Gastrocnemius medialis (tissue), 4 donors: ENCODE measurements around the gene FKBP10. TPM values are rescaled to one million over a fixed set of nuclear protein-coding genes. Genes with fewer than 3 reads are reported as not detected.

Experiments used
- ATAC-seq, 2 donors: fragments of 150-250 bp; one replicate each; pipeline ENCODE4 v1.9.1; 2016
- DNase-seq, 2 donors: peaks; one replicate each; pipeline ENCODE4 v3.0.0-alpha.2; 2019
- H3K27ac ChIP-seq, 4 donors: fragments of 200-600 bp; sonication (generic); 1 replicate in 1 of 4; 2 replicates in 3 of 4; pipeline ENCODE4 v1.5.1; 2016 to 2018; ENCODE audit warnings: mild to moderate bottlenecking in 2 of 4, moderate library complexity in 1 of 4
- H3K27me3 ChIP-seq, 3 donors: fragments of 200-600 bp; sonication (generic) in 2 of 3; 1 replicate in 1 of 3; 2 replicates in 2 of 3; pipeline versions ENCODE4 v1.5.1 to v1.6.0; 2016 to 2019; ENCODE audit warnings: mild to moderate bottlenecking in 1 of 3, moderate library complexity in 1 of 3
- H3K36me3 ChIP-seq, 2 donors: fragments of 200-600 bp; sonication (generic) in 1 of 2; one replicate each; pipeline ENCODE4 v1.5.1; 2017 to 2018
- H3K4me1 ChIP-seq, 2 donors: fragments of 200-600 bp; sonication (generic) in 1 of 2; one replicate each; pipeline ENCODE4 v1.5.1; 2016 to 2017; ENCODE audit warnings: mild to moderate bottlenecking in 2 of 2
- H3K4me3 ChIP-seq, 4 donors: fragments of 200-600 bp; sonication (generic) in 3 of 4; 1 replicate in 1 of 4; 2 replicates in 3 of 4; pipeline ENCODE4 v1.5.1; 2016 to 2019; ENCODE audit warnings: mild to moderate bottlenecking in 2 of 4
- H3K9me3 ChIP-seq, 3 donors: fragments of 200-600 bp; sonication (generic) in 2 of 3; 1 replicate in 1 of 3; 2 replicates in 2 of 3; pipeline ENCODE4 v1.5.1; 2016 to 2019
- CTCF ChIP-seq, 5 experiments: fragments of 450-650 bp in 3 of 5; fragments of 200-600 bp in 2 of 5; sonication (generic) in 2 of 5; IDR thresholded peaks in 4 of 5; conservative IDR thresholded peaks in 1 of 5; 1 replicate in 4 of 5; 2 replicates in 1 of 5; pipeline ENCODE4 v1.5.1; 2016 to 2019; ENCODE audit warnings: antibody characterized with exemption in 5 of 5, mild to moderate bottlenecking in 3 of 5, moderate library complexity in 3 of 5
- POLR2A ChIP-seq, 2 donors: fragments of 450-650 bp; IDR thresholded peaks; one replicate each; pipeline ENCODE4 v1.6.1; 2017; ENCODE audit warnings: antibody characterized with exemption in 2 of 2, mild to moderate bottlenecking in 2 of 2, moderate library complexity in 2 of 2
- in situ Hi-C, 4 donors: fragments of 200-750 bp; cut with MboI; loops; one replicate each; pipeline versions ENCODE4 v1.15.0 to v1.8.0; 2017; ENCODE audit warnings: low sequenced_read_pairs in 4 of 4
- intact Hi-C: fragments of 100-400 bp; cut with DNase I; formaldehyde crosslinking; loops from one replicate; pipeline ENCODE4 v1.15.1; 2023; ENCODE audit warnings: low total_unique reads
- total RNA-seq, 4 donors: library from RNA; depleted of rRNA; stranded (reverse); fragments of >200 nt; gene quantifications; one replicate each; pipeline versions ENCODE4 v1.1.0 to v1.2.3, GENCODE V29; 2016

The FKBP10 gene
- total RNA-seq, 4 donors from 2014 or later, result 7.0 to 12.9 (median 9.7) TPM

- peak within 1 kb of the TSS; percentile 51 to 63 (median 58) for H3K27ac ChIP-seq
- H3K9me3 ChIP-seq, result no peaks in the 10 kb centered on the region
- DNase-seq, result peak; percentile 42 to 66
- no peak for TF ChIP-seq POLR2A (IDR thresholded peaks at IDR 0.05)
- peak; percentile 35 to 80 (median 68) for TF ChIP-seq CTCF (IDR thresholded peaks at IDR 0.05 in 4 of 5, conservative IDR thresholded peaks at IDR 0.05 in 1 of 5)
- in situ Hi-C loops, result no loop called here
- H3K4me1 ChIP-seq, result peaks cover 4 to 8% of the 10 kb centered on the region in 2 donors
- H3K4me3 ChIP-seq, result peak within 1 kb of the TSS; percentile 56 to 88 (median 72)
- ATAC-seq, result peak; percentile 79 to 89
- intact Hi-C loops, result loop anchor here (2.0 kb wide), 2 partner anchors 35 to 53 kb away; partner anchors contain the start of gene KLHL11
- H3K36me3 ChIP-seq, result no peaks in the 10 kb centered on the region
- H3K27me3 ChIP-seq, result no peaks in the 10 kb centered on the region
Measured at GRCh38 chr17:41811549-41812380, 1.0 kb upstream of the FKBP10 start, which contains the start of gene P3H4. Gene P3H4, minus strand, starts transcription at chr17:41811949. Its CDS starts 34 bp downstream, at chr17:41811915.

- Histone ChIP-seq H3K36me3 (no peaks in the 10 kb centered on the region), H3K27me3 (no peaks in the 10 kb centered on the region), H3K27ac (peak overlapping the region; percentile 42 to 59 (median 48)), H3K4me3 (peak overlapping the region; percentile 56 to 88 (median 72)), H3K9me3 (no peaks in the 10 kb centered on the region), H3K4me1 (peaks cover 4 to 8% of the 10 kb centered on the region in 2 donors)
- DNase-seq, result no peak
- TF ChIP-seq POLR2A (IDR thresholded peaks at IDR 0.05), result no peak
- TF ChIP-seq CTCF (IDR thresholded peaks at IDR 0.05 in 4 of 5, conservative IDR thresholded peaks at IDR 0.05 in 1 of 5), result no peak
- intact Hi-C loops (no loop called here), in situ Hi-C loops (no loop called here)
- ATAC-seq, result no peak
Measured at GRCh38 chr17:41813152-41813680, 412 bp downstream of the FKBP10 start.

- Histone ChIP-seq H3K36me3 (no peaks in the 10 kb centered on the region), H3K27ac (peak overlapping the region in 1 of 4 donors; percentile 59), H3K9me3 (no peaks in the 10 kb centered on the region), H3K4me1 (peaks cover 4 to 8% of the 10 kb centered on the region in 2 donors), H3K27me3 (no peaks in the 10 kb centered on the region), H3K4me3 (no peak overlapping the region)
- TF ChIP-seq CTCF (IDR thresholded peaks at IDR 0.05 in 4 of 5, conservative IDR thresholded peaks at IDR 0.05 in 1 of 5), result no peak
- TF ChIP-seq POLR2A (IDR thresholded peaks at IDR 0.05), result no peak
- DNase-seq (no peak), ATAC-seq (no peak)
- in situ Hi-C loops (no loop called here), intact Hi-C loops (no loop called here)
Measured at GRCh38 chr17:41813699-41814124, 908 bp downstream of the FKBP10 start.

DNA sequence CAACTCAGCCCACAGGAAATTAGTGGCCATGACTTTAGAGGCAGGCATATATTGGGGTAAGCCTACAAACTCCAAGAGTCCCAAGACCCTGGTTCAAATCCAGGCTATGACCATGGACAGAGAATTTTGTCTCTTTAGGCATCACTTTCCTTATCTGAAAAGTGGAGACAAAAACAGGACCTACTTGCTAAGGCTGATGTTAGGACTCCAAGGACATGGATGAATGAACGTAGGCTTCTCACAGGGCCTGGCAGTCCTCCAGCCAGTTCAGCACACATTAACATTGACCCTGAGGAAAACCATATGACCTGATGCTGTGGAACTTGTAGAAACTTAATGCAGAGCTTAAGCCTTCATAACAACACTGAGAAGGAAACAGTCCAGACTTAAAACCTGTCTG is 1.4 kb downstream of the FKBP10 start:
- H3K4me1 ChIP-seq, result peaks cover 4 to 8% of the 10 kb centered on the region in 2 donors
- DNase-seq, result no peak
- H3K27ac ChIP-seq, result no peak overlapping the region
- H3K27me3 ChIP-seq, result no peaks in the 10 kb centered on the region
- intact Hi-C loops, result no loop called here
- H3K4me3 ChIP-seq, result no peak overlapping the region
- H3K9me3 ChIP-seq, result no peaks in the 10 kb centered on the region
- in situ Hi-C loops, result no loop called here
- ATAC-seq, result no peak
- TF ChIP-seq CTCF (IDR thresholded peaks at IDR 0.05 in 4 of 5, conservative IDR thresholded peaks at IDR 0.05 in 1 of 5) (no peak), POLR2A (IDR thresholded peaks at IDR 0.05) (no peak)
- H3K36me3 ChIP-seq, result no peaks in the 10 kb centered on the region
